Measurements from ENCODE around the gene SPINDOC. TPM values are rescaled to one million over a fixed set of nuclear protein-coding genes. Genes with fewer than 3 reads are reported as not detected.
"Not testable (repeated sequence)": the region's sequence is repeated elsewhere in the genome, so short reads cannot be mapped to it uniquely, and the experiment has no call there.

Gene SPINDOC
- polyA plus RNA-seq, 1 of the 3 experiments (the other 2 are of a cell fraction), result 45.0 TPM

- H3K36me3 ChIP-seq (replicated peaks in 1 of 2; ENCODE audit: control insufficient read depth in 1 of 2, insufficient read depth in 2 of 2, low read length in 1 of 2); H3K9me3 ChIP-seq; H3K9me2 ChIP-seq; H3K27ac ChIP-seq (ENCODE audit: low read depth in 2 of 2, low read length in 1 of 2); H3K27me3 ChIP-seq (ENCODE audit: insufficient read depth); DNase-seq; H3K9ac ChIP-seq; H3F3A ChIP-seq (replicated peaks; ENCODE audit: insufficient read depth); POLR2A ChIA-PET; H2AFZ ChIP-seq (ENCODE audit: low read depth); H3K4me3 ChIP-seq (ENCODE audit: low read depth in 2 of 2, low read length in 1 of 2); H3K4me2 ChIP-seq: not testable (repeated sequence)
- CTCF ChIA-PET, result interaction anchor here (0.9 to 1.8 kb wide), 3 partner anchors 27 to 42 kb away, joined by 3 to 17 read pairs (median 3); partner anchors contain the start of gene ZFTA
- peaks cover 8 to 14% of the 10 kb centered on the region in 2 experiments; a peak in 3 of 4 replicates for H3K4me1 ChIP-seq (ENCODE audit: control insufficient read depth in 1 of 2, insufficient read depth in 2 of 2, low read depth in 1 of 2, low read length in 1 of 2)
- H4K20me1 ChIP-seq (ENCODE audit: insufficient read depth), result peaks cover 13% of the 10 kb centered on the region
- H3K79me2 ChIP-seq (ENCODE audit: insufficient read depth), result peaks cover 20% of the 10 kb centered on the region
- 97% methylated on average over 11 of the region's 11 CpGs for WGBS (ENCODE audit: low lambda C conversion rate)
Observed at GRCh38 chr11:63810383-63810782, 2.9 kb upstream of the SPINDOC start.

GRCh38 chr11:63811522-63811921 lies 1.7 kb upstream of the SPINDOC start:
- TF ChIP-seq, protein P1, sequence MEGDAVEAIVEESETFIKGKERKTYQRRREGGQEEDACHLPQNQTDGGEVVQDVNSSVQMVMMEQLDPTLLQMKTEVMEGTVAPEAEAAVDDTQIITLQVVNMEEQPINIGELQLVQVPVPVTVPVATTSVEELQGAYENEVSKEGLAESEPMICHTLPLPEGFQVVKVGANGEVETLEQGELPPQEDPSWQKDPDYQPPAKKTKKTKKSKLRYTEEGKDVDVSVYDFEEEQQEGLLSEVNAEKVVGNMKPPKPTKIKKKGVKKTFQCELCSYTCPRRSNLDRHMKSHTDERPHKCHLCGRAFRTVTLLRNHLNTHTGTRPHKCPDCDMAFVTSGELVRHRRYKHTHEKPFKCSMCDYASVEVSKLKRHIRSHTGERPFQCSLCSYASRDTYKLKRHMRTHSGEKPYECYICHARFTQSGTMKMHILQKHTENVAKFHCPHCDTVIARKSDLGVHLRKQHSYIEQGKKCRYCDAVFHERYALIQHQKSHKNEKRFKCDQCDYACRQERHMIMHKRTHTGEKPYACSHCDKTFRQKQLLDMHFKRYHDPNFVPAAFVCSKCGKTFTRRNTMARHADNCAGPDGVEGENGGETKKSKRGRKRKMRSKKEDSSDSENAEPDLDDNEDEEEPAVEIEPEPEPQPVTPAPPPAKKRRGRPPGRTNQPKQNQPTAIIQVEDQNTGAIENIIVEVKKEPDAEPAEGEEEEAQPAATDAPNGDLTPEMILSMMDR (IDR thresholded peaks at IDR 0.05), result no peak
- TF ChIP-seq RFX5 (IDR thresholded peaks at IDR 0.05; ENCODE audit: low read length) (no peak), FOXM1 (IDR thresholded peaks at IDR 0.05; ENCODE audit: low read depth) (no peak), EP300 (IDR thresholded peaks at IDR 0.05; ENCODE audit: borderline replicate concordance in 1 of 2, low read depth in 1 of 2, low read length in 1 of 2) (no peak), EZH2phosphoT487 (IDR thresholded peaks at IDR 0.05; ENCODE audit: borderline replicate concordance, low read depth) (no peak), RCOR1 (IDR thresholded peaks at IDR 0.05; ENCODE audit: low read length) (no peak), JUND (IDR thresholded peaks at IDR 0.05) (no peak), SMC3 (IDR thresholded peaks at IDR 0.05; ENCODE audit: low read depth, low read length) (no peak), FOSL2 (IDR thresholded peaks at IDR 0.05; ENCODE audit: borderline replicate concordance, low read depth) (no peak), GABPA (IDR thresholded peaks at IDR 0.05; ENCODE audit: low read depth) (no peak), MXI1 (IDR thresholded peaks at IDR 0.05; ENCODE audit: low read depth, low read length) (no peak), RXRA (IDR thresholded peaks at IDR 0.05; ENCODE audit: borderline replicate concordance, low read depth) (no peak), FOXJ3 (CRISPR knock-in tag; IDR thresholded peaks at IDR 0.05) (no peak), TAF1 (IDR thresholded peaks at IDR 0.05; ENCODE audit: borderline replicate concordance, low read depth, low read length) (no peak), RAD21 (IDR thresholded peaks at IDR 0.05; ENCODE audit: low read length) (no peak)
- TF ChIP-seq, protein P2, sequence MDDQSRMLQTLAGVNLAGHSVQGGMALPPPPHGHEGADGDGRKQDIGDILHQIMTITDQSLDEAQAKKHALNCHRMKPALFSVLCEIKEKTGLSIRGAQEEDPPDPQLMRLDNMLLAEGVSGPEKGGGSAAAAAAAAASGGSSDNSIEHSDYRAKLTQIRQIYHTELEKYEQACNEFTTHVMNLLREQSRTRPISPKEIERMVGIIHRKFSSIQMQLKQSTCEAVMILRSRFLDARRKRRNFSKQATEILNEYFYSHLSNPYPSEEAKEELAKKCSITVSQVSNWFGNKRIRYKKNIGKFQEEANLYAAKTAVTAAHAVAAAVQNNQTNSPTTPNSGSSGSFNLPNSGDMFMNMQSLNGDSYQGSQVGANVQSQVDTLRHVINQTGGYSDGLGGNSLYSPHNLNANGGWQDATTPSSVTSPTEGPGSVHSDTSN (IDR thresholded peaks at IDR 0.05), result no peak
- H3K9ac ChIP-seq, result no peak overlapping the region

More at GRCh38 chr11:63811522-63811921, 1.7 kb upstream of the SPINDOC start:
- ChIA-PET CTCF (interaction anchor here (1.2 to 1.8 kb wide), 2 partner anchors 8 to 43 kb away, joined by 5 to 17 read pairs; partner anchors contain the start of gene ZFTA), POLR2A (no interaction called here)
- Histone ChIP-seq H2AFZ (ENCODE audit: low read depth) (no peak overlapping the region), H3K4me2 (no peak overlapping the region), H3F3A (replicated peaks; ENCODE audit: insufficient read depth) (peaks cover 6% of the 10 kb centered on the region), H4K20me1 (ENCODE audit: insufficient read depth) (peaks cover 25% of the 10 kb centered on the region), H3K4me1 (ENCODE audit: control insufficient read depth in 1 of 2, insufficient read depth in 2 of 2, low read depth in 1 of 2, low read length in 1 of 2) (peaks cover 9 to 15% of the 10 kb centered on the region in 2 experiments; a peak in 3 of 4 replicates), H3K27me3 (ENCODE audit: insufficient read depth) (no peaks in the 10 kb centered on the region), H3K9me2 (no peaks in the 10 kb centered on the region), H3K79me2 (ENCODE audit: insufficient read depth) (peaks cover 31% of the 10 kb centered on the region), H3K36me3 (replicated peaks in 1 of 2; ENCODE audit: control insufficient read depth in 1 of 2, insufficient read depth in 2 of 2, low read length in 1 of 2) (peaks cover 5 to 8% of the 10 kb centered on the region in 2 experiments), H3K4me3 (ENCODE audit: low read depth in 2 of 2, low read length in 1 of 2) (no peak overlapping the region), H3K9me3 (no peaks in the 10 kb centered on the region), H3K27ac (ENCODE audit: low read depth in 2 of 2, low read length in 1 of 2) (no peak overlapping the region)
- WGBS (ENCODE audit: low lambda C conversion rate), result 94% methylated on average over 3 of the region's 3 CpGs
- no peak for DNase-seq
